ENCODE results near the gene GRK3.
"Not testable (repeated sequence)": the region's sequence is repeated elsewhere in the genome, so short reads cannot be mapped to it uniquely, and the experiment has no call there.

GRK3 gene

DNA sequence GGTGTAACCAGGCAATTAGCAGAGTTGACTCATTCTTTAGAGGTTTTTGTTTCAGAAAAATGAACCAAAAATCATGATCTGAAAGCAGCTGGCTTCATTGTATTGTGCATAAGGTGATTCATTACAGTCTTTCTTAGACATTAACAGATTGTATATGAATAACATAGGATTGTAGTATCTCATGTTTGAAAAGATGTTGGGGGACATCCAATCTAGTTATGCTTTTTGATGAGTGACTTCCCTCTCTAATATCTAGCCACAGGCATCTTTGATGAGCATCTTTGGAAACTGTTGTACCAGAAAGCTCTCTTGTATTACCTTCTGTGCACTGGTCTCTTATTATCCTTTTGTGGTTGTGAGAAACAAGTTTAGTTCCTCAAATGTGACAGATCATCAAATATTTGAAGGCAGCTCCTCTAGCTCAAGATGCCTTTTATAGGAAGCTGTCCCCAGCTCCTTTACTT is 8.3 kb downstream of the GRK3 start:
- peak; percentile 46 for DNase-seq (ENCODE audit: low read depth)
- TF ChIP-seq, protein P1, sequence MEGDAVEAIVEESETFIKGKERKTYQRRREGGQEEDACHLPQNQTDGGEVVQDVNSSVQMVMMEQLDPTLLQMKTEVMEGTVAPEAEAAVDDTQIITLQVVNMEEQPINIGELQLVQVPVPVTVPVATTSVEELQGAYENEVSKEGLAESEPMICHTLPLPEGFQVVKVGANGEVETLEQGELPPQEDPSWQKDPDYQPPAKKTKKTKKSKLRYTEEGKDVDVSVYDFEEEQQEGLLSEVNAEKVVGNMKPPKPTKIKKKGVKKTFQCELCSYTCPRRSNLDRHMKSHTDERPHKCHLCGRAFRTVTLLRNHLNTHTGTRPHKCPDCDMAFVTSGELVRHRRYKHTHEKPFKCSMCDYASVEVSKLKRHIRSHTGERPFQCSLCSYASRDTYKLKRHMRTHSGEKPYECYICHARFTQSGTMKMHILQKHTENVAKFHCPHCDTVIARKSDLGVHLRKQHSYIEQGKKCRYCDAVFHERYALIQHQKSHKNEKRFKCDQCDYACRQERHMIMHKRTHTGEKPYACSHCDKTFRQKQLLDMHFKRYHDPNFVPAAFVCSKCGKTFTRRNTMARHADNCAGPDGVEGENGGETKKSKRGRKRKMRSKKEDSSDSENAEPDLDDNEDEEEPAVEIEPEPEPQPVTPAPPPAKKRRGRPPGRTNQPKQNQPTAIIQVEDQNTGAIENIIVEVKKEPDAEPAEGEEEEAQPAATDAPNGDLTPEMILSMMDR (IDR thresholded peaks at IDR 0.05; ENCODE audit: low read depth, low read length), result no peak
- TF ChIP-seq, protein P2, sequence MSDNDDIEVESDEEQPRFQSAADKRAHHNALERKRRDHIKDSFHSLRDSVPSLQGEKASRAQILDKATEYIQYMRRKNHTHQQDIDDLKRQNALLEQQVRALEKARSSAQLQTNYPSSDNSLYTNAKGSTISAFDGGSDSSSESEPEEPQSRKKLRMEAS (IDR thresholded peaks at IDR 0.05; ENCODE audit: low read depth, low read length), result no peak
- TF ChIP-seq POLR2A (IDR thresholded peaks at IDR 0.05; ENCODE audit: extremely low read depth, insufficient read length), result no peak
- no peak for TF ChIP-seq MYC (IDR thresholded peaks at IDR 0.05; ENCODE audit: low read depth, low read length)
- H3K4me3 ChIP-seq (ENCODE audit: low read depth, low read length), result no peak overlapping the region

DNA sequence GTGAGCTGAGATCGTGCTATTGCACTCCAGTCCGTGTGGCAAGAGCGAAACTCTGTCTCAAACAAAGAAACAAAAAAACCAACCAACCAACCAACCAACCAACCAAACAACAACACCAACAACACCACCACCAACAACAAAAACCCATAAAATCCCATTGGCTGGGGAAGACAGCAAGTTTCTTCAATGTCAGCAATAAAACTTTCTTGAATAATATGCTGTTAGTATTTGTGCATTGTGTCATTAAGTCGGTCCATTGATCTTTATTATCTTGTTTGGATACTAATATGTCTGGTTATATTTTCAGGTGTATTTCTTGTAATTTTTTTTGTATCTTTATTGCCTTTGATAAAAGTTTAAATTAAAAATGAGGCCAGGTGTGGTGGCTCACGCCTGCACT is 9.4 kb downstream of the GRK3 start:
- DNase-seq (ENCODE audit: low read depth), result no peak
- TF ChIP-seq, protein P2 (IDR thresholded peaks at IDR 0.05; ENCODE audit: low read depth, low read length), result no peak
- TF ChIP-seq POLR2A (IDR thresholded peaks at IDR 0.05; ENCODE audit: extremely low read depth, insufficient read length), result no peak
- TF ChIP-seq MYC (IDR thresholded peaks at IDR 0.05; ENCODE audit: low read depth, low read length), result no peak
- TF ChIP-seq, protein P1 (IDR thresholded peaks at IDR 0.05; ENCODE audit: low read depth, low read length), result no peak
- no peak overlapping the region for H3K4me3 ChIP-seq (ENCODE audit: low read depth, low read length)

DNA sequence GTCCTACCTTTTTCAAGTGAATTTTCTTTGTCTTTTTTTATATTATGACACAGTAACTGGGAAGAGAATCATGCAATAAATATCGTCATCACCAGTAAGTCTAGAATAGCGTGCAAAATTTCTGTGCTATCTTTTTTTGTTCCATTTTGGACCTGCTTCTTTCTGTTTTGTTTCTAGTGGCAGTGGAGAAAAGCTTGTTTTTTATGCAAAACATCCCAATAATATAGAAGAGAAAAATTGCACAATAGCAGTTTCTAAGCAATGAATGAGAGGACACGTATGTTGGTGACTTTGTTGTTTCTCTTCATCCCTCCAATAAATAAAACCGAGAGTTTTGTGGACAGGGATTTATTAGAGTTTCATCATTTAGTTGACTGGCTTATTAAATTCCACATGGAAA is 10.3 kb downstream of the GRK3 start:
- H3K4me3 ChIP-seq (ENCODE audit: low read depth, low read length), result no peak overlapping the region
- no peak for TF ChIP-seq MYC (IDR thresholded peaks at IDR 0.05; ENCODE audit: low read depth, low read length)
- TF ChIP-seq, protein P1 (IDR thresholded peaks at IDR 0.05; ENCODE audit: low read depth, low read length), result no peak
- TF ChIP-seq POLR2A (IDR thresholded peaks at IDR 0.05; ENCODE audit: extremely low read depth, insufficient read length), result no peak
- TF ChIP-seq, protein P2 (IDR thresholded peaks at IDR 0.05; ENCODE audit: low read depth, low read length), result no peak
- no peak for DNase-seq (ENCODE audit: low read depth)

DNA sequence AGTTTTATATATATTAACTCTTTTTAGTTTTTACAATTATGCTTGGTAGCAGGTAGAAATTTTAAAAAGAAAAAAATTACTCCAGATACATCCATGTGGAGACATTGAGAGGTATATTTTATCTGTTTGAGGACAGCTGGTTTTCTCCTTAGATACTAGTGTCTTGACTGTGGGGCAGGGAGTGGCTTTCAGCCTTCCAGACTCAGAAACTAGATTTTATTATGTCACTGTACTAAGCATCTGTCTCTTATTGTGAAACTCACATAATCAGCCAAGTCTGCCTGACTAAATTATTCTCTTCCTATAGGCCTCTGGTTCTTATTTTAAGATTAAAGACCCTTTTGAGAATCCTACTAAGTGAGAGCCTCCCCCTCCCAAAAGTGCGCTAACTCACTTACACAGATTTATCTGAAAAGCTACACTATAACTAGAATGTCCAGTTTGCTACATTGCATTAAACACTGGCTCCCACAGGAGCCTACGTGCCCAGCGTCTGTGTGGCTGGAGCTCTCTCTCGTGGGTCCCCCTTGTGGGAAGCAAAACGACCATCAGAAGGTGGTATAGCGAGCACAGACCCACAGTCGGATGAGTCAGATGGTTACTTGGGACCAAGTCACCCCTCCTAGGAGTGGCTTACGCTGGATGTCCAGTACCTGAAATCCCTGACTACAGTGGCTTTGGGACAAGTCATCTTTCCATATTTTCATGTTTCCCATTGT is 11.4 kb downstream of the GRK3 start:
- H3K4me3 ChIP-seq (ENCODE audit: low read depth, low read length); DNase-seq (ENCODE audit: low read depth): not testable (repeated sequence)

DNA sequence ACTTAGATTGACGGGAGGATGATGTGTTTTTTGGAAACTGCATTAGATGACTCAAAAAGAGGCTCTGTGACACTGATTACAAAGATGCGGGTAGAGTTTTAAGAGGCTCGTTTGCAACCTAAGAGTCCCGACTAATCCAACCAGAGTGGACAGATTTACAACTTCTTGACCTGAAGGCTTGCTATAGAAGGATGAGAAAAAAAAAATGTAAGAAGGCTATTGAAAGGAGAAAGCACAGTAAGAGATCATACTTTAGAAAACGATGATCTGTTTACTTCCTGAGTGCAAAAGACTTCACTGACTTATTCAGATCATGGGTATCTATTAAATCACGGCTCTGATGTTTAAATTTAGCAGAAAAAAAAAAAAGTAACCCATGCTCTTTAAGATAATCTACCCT is 17.0 kb downstream of the GRK3 start:
- not testable (repeated sequence) for DNase-seq (ENCODE audit: low read depth)

DNA sequence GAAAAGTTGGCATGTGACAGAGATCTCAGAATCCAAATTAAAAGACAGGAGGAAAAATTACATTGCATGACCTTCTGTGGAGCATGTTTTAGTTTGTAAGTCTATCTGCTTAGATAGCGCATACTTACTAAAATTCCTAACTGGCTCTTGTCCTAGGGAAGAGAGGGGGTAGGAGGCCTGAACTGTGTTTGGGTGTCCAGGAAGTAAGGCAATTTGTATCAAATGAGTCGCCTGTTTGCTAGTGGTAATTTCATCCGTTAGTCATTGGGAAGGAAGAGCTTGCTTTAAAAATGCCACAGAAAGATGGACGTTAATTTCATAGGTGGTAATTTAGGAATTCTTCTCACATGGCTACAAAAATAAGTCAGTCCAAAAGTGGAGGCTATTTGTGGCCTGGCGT is 18.5 kb downstream of the GRK3 start:
- no peak for DNase-seq (ENCODE audit: low read depth)
- no peak overlapping the region for H3K4me3 ChIP-seq (ENCODE audit: low read depth, low read length)
- TF ChIP-seq POLR2A (IDR thresholded peaks at IDR 0.05; ENCODE audit: extremely low read depth, insufficient read length) (no peak), MYC (IDR thresholded peaks at IDR 0.05; ENCODE audit: low read depth, low read length) (no peak)
- TF ChIP-seq, protein P1 (IDR thresholded peaks at IDR 0.05; ENCODE audit: low read depth, low read length), result no peak
- TF ChIP-seq, protein P2 (IDR thresholded peaks at IDR 0.05; ENCODE audit: low read depth, low read length), result no peak

More for the DNA sequence above, 17.0 kb downstream of the GRK3 start:
- H3K4me3 ChIP-seq (ENCODE audit: low read depth, low read length), result not testable (repeated sequence)

DNA sequence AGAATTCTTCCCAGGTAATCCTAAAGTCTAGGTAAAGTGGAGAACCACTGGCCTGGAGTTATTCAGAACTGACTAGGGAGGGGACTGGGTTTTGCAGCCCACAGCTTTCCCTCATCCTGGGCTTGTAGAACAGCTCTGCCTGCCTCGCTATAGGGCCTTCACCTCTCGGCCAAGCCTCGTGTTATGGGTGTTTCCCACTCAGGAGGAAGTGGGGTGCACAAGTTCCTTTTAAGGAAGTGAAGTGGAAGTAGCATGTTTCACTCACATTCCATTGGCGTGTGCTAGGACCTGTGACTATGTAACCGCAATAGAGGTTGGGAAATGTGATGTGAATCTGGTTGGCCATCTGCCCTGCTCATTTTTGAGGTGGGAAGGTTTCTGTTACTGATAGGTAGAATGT is 20.5 kb downstream of the GRK3 start:
- DNase-seq (ENCODE audit: low read depth), result peak; percentile 22
- H3K4me3 ChIP-seq (ENCODE audit: low read depth, low read length), result not testable (repeated sequence)

DNA sequence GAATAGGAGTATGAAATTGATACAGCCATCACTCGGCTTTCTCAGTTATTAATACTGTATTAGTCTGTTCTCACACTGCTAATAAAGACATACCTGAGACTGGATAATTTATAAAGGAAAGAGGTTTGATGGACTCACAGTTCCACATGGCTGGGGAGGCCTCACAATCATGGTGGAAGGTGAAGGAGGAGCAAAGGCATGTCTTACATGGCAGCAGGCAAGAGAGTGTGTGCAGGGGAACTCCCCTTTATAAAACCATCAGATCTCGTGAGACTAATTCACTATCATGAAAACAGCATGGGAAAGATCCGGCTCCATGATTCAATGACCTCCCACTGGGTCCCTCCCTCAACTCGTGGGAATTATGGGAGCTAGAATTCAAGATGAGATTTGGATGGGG is 25.2 kb downstream of the GRK3 start:
- not testable (repeated sequence) for DNase-seq (ENCODE audit: low read depth); H3K4me3 ChIP-seq (ENCODE audit: low read depth, low read length)

DNA sequence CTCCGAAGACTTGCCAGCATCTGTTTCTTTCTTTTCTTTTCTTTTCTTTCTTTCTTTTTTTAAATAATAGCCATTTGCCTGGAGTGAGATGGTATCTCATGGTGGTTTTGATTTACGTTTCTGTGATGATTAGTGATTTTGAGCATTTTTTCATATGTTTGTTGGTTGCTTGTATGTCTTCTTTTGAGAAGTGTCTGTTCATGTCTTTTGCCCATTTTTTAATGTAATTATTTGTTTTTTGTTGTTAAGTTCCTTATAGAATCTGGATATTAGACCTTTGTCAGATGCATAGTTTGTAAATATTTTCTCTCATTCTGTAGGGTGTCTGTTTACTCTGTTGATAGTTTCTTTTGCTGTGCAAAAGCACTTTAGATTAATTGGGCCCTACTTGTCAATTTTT is 28.8 kb downstream of the GRK3 start:
- H3K4me3 ChIP-seq (ENCODE audit: low read depth, low read length); DNase-seq (ENCODE audit: low read depth): not testable (repeated sequence)
